ENCODE measurements around the gene BSPRY.
"Not testable (repeated sequence)": the region's sequence is repeated elsewhere in the genome, so short reads cannot be mapped to it uniquely, and the experiment has no call there.

The BSPRY gene

GRCh38 chr9:113370806-113371325 lies 21.5 kb downstream of the BSPRY start:
- no peak for DNase-seq (ENCODE audit: low read depth, low spot score)

GRCh38 chr9:113372059-113372458 lies 22.7 kb downstream of the BSPRY start:
- DNase-seq (ENCODE audit: low read depth, low spot score), result no peak

GRCh38 chr9:113373256-113373655 lies 23.9 kb downstream of the BSPRY start:
- no peak for DNase-seq (ENCODE audit: low read depth, low spot score)

- DNase-seq (ENCODE audit: low read depth, low spot score), result no peak
Observed at GRCh38 chr9:113373676-113374392, 24.5 kb downstream of the BSPRY start.

GRCh38 chr9:113375057-113376023 lies 26.0 kb downstream of the BSPRY start:
- DNase-seq (ENCODE audit: low read depth, low spot score), result no peak

- peak; percentile 48 for DNase-seq (ENCODE audit: low read depth, low spot score)
Observed at GRCh38 chr9:113376634-113377567, 27.6 kb downstream of the BSPRY start, which contains the start of gene HDHD3. Gene HDHD3 (minus strand): TSS chr9:113376986. CDS start chr9:113374354, 2,632 bp downstream.

- not testable (repeated sequence) for DNase-seq (ENCODE audit: low read depth, low spot score)
Observed at GRCh38 chr9:113379094-113379828, 29.9 kb downstream of the BSPRY start.

- DNase-seq (ENCODE audit: low read depth, low spot score), result not testable (repeated sequence)
Observed at GRCh38 chr9:113379829-113380210, 30.5 kb downstream of the BSPRY start.

- no peak for DNase-seq (ENCODE audit: low read depth, low spot score)
Observed at GRCh38 chr9:113380869-113381378, 31.6 kb downstream of the BSPRY start.

GRCh38 chr9:113381441-113381840 lies 32.1 kb downstream of the BSPRY start:
- DNase-seq (ENCODE audit: low read depth, low spot score), result not testable (repeated sequence)

GRCh38 chr9:113381909-113382411 lies 32.6 kb downstream of the BSPRY start:
- DNase-seq (ENCODE audit: low read depth, low spot score), result no peak

GRCh38 chr9:113386571-113387393 lies 37.4 kb downstream of the BSPRY start:
- no peak for DNase-seq (ENCODE audit: low read depth, low spot score)

GRCh38 chr9:113387560-113388230 lies 38.4 kb downstream of the BSPRY start:
- DNase-seq (ENCODE audit: low read depth, low spot score), result no peak

- DNase-seq (ENCODE audit: low read depth, low spot score), result no peak
Observed at GRCh38 chr9:113388833-113389232, 39.5 kb downstream of the BSPRY start.

- no peak for DNase-seq (ENCODE audit: low read depth, low spot score)
Observed at GRCh38 chr9:113389451-113389850, 40.1 kb downstream of the BSPRY start.

- no peak for DNase-seq (ENCODE audit: low read depth, low spot score)
Observed at GRCh38 chr9:113390192-113390960, 41.0 kb downstream of the BSPRY start.

- no peak for DNase-seq (ENCODE audit: low read depth, low spot score)
Observed at GRCh38 chr9:113391917-113392316, 42.6 kb downstream of the BSPRY start.

- no peak for DNase-seq (ENCODE audit: low read depth, low spot score)
Observed at GRCh38 chr9:113393281-113393680, 43.9 kb downstream of the BSPRY start.
